SIG-M5 treated with dmso at 0.1 percent for 504 hours (cell line): ENCODE data around the gene ZNF750.

Experiments
- DNase-seq: peaks from one replicate; lab custom pipeline; 2025; ENCODE audit not compliant: unreplicated experiment; lab: John Stamatoyannopoulos, UW

ZNF750 gene

GRCh38 chr17:82814834-82815233, 25.0 kb downstream of the ZNF750 start:
- DNase-seq: no peak

GRCh38 chr17:82813299-82814051, 26.3 kb downstream of the ZNF750 start:
- DNase-seq: no peak

GRCh38 chr17:82812601-82813000, 27.2 kb downstream of the ZNF750 start:
- DNase-seq: no peak

- no peak for DNase-seq
These were observed 27.8 kb downstream of the ZNF750 start for GRCh38 chr17:82812058-82812457.

- DNase-seq: no peak
These were observed 29.0 kb downstream of the ZNF750 start for GRCh38 chr17:82810644-82811430.

GRCh38 chr17:82808921-82809905, 30.6 kb downstream of the ZNF750 start:
- no peak for DNase-seq

- no peak for DNase-seq
These were observed 31.8 kb downstream of the ZNF750 start for GRCh38 chr17:82808006-82808405.

- DNase-seq: no peak
These were observed 32.3 kb downstream of the ZNF750 start for GRCh38 chr17:82807562-82807961.

- DNase-seq: no peak
These were observed 32.7 kb downstream of the ZNF750 start for GRCh38 chr17:82807101-82807500.

- no peak for DNase-seq
These were observed 33.2 kb downstream of the ZNF750 start for GRCh38 chr17:82806645-82807044.

- DNase-seq: no peak
These were observed 34.0 kb downstream of the ZNF750 start for GRCh38 chr17:82805823-82806222.

GRCh38 chr17:82805254-82805653, 34.6 kb downstream of the ZNF750 start:
- no peak for DNase-seq

- DNase-seq: no peak
These were observed 35.2 kb downstream of the ZNF750 start for GRCh38 chr17:82804442-82805191.

- no peak for DNase-seq
These were observed 36.2 kb downstream of the ZNF750 start for GRCh38 chr17:82803606-82804005.

GRCh38 chr17:82803185-82803584, 36.6 kb downstream of the ZNF750 start:
- DNase-seq: no peak

GRCh38 chr17:82802075-82802780, 37.6 kb downstream of the ZNF750 start:
- no peak for DNase-seq

- no peak for DNase-seq
These were observed 38.3 kb downstream of the ZNF750 start for GRCh38 chr17:82801377-82801970.

GRCh38 chr17:82800885-82801284, 38.9 kb downstream of the ZNF750 start:
- DNase-seq: no peak

GRCh38 chr17:82799591-82799990, 40.2 kb downstream of the ZNF750 start:
- no peak for DNase-seq
